C4-2B (cell line): ENCODE data around the gene LIPM.

Experiments
- H3K27ac ChIP-seq: fragments of 450-650 bp; 2 replicates; pipeline ENCODE4 v1.5.1; 2017
- ZFX ChIP-seq: fragments of 450-650 bp; IDR thresholded peaks from 2 replicates; pipeline ENCODE4 v1.6.1; 2017
- TF ChIP-seq, protein P1 (sequence below): fragments of 450-650 bp; conservative IDR thresholded peaks from 2 replicates; pipeline ENCODE4 v1.5.1; 2017; ENCODE audit warnings: mild to moderate bottlenecking

Gene LIPM

DNA sequence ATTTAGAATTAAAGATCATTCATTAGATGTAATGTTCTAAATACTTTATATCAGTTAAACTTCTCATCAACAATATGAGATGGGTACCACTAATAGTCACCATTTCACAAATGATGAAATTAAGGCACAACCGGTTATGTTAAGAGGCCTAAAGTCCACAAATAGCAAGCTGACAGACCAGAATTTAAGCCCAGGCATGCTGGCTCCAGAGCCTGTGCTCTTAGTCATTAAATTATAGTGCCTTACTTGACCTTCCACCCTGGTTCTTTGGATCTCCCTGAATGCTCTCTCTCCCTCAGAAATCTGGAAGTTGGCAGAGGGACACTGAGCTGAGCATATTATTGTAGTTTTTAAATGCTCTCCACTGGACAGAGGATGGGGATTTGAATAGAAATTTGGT is 39.1 kb upstream of the LIPM start:
- no peak for TF ChIP-seq ZFX
- TF ChIP-seq, protein P1, sequence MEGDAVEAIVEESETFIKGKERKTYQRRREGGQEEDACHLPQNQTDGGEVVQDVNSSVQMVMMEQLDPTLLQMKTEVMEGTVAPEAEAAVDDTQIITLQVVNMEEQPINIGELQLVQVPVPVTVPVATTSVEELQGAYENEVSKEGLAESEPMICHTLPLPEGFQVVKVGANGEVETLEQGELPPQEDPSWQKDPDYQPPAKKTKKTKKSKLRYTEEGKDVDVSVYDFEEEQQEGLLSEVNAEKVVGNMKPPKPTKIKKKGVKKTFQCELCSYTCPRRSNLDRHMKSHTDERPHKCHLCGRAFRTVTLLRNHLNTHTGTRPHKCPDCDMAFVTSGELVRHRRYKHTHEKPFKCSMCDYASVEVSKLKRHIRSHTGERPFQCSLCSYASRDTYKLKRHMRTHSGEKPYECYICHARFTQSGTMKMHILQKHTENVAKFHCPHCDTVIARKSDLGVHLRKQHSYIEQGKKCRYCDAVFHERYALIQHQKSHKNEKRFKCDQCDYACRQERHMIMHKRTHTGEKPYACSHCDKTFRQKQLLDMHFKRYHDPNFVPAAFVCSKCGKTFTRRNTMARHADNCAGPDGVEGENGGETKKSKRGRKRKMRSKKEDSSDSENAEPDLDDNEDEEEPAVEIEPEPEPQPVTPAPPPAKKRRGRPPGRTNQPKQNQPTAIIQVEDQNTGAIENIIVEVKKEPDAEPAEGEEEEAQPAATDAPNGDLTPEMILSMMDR: no peak
- H3K27ac ChIP-seq: no peak overlapping the region

DNA sequence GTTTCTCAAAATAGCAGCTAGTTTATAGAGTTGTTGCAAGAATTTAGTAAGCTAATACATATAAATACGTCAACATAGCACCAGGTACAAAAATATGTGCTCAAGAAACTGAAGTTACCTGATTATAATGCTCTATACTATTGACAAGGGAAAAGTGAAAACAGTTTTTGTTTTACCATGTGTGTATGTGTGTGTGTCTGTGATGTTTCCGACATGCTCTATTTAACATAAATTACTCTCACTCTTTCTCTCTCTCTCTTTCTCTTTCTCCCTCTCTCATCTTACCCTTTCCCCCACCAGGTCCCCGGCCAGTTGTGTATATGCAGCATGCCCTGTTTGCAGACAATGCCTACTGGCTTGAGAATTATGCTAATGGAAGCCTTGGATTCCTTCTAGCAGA is 38.4 kb upstream of the LIPM start:
- no peak overlapping the region for H3K27ac ChIP-seq
- TF ChIP-seq, protein P1: no peak
- no peak for TF ChIP-seq ZFX

DNA sequence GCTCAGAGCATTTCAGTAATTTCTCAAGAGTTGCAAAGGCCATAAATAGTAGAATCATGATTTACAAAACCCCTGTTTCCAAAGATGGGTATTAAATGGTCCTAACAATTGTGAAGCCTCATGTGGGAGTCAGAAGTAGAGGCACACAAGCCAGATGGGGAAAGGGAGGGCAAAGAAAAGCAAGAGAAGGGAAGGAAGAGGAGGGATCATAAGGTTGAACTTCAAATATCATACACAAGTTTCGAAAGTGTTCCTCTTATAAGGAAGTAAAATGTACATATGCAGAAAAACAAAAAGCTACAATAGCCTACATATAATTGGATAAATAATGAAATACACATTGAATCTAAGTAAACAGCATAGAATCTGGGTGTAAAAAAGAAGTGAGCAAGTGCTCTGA is 36.7 kb upstream of the LIPM start:
- no peak overlapping the region for H3K27ac ChIP-seq
- TF ChIP-seq ZFX: no peak
- TF ChIP-seq, protein P1: no peak

DNA sequence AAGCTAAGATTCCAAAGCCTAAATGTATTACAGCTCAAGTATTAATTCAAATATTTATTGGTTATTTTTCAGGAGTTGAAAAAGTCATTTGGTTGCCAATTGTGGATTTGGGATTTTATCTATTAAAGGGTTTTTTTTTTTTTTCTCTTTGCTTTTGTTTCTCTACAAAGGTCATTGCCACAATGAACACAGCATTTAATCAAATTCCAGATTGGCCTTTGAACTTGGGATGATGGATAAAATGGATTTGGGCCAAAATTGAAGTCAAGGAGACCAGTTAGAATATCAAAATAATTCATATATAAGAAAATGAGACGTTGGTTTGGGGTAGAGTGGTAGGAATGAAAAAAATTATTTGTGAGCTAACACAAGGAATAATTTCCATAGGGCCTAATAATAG is 33.1 kb upstream of the LIPM start:
- H3K27ac ChIP-seq: no peak overlapping the region
- TF ChIP-seq ZFX: no peak
- TF ChIP-seq, protein P1: no peak

DNA sequence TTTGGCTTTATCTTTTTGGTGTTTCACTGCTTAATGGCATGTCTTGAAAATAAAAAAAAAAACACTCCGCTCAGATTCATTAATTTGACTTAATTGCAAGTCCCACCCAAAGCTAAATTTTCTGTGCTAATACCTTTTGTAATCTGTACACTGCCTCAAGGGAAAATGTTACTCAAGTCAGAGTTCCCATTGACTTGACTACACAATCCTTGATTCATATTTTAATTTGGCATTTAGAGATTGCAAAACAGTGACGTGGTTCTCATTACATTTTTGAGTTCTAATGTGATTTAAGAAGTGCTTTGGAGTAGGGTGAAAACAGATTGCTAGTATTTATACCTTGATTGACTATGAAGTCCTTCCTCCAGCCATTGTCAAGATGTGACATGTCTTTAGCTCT is 21.3 kb upstream of the LIPM start:
- TF ChIP-seq, protein P1: no peak
- no peak for TF ChIP-seq ZFX
- H3K27ac ChIP-seq: no peak overlapping the region

DNA sequence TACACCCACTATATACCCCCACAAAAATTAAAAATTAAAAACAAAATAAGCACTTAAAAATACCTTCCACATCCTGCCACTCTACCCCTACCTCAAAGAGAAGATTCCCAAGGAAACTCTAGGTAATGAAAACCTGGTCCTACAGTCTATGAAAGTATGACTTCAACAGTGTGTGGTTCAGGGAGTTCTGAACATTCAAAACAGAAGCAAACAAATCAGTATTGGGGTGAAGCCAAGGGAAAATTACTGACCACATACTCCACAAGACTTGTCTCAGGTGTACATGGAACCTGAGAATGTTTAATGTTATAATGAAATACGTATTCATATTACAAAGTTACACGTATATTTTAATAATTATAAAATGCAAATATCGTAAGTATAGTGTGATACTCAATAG is 20.3 kb upstream of the LIPM start:
- no peak overlapping the region for H3K27ac ChIP-seq
- TF ChIP-seq, protein P1: no peak
- TF ChIP-seq ZFX: no peak

DNA sequence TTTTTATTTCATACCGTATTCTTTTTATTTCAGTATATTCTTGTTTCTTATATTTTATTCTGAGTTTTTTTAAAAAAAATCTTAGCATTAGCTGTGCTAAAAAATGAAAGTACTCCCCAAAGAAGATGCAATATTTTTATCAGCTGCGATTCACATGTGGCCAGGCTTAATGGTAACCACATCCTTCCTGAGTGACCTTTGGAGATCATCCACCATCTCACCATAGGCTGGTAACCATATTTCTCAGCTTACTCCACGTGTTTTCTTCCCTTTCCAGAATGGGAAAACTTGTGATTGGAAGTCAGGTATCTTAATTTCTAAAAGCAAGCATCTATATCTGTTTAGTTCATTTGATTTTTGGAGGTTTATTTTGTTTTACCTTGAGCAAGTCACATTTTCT is 18.8 kb upstream of the LIPM start:
- no peak overlapping the region for H3K27ac ChIP-seq
- no peak for TF ChIP-seq ZFX
- TF ChIP-seq, protein P1: no peak
